SK-N-DZ (cell line): ENCODE data around the gene OR4X1. TPM values are rescaled to one million over a fixed set of nuclear protein-coding genes. Genes with fewer than 3 reads are reported as not detected.
"Not testable (repeated sequence)": the region's sequence is repeated elsewhere in the genome, so short reads cannot be mapped to it uniquely, and the experiment has no call there.

Source experiments
- DNase-seq: peaks from one replicate; pipeline ENCODE4 v3.0.0-alpha.2; 2015; ENCODE audit warnings: low spot score
- polyA plus RNA-seq, 2 experiments: library from polyadenylated mRNA; depleted of rRNA; stranded (reverse); fragments of >200 nt; gene quantifications; 2 replicates each; pipeline ENCODE4 v1.2.3, GENCODE V29; 2014

The OR4X1 gene, protein sequence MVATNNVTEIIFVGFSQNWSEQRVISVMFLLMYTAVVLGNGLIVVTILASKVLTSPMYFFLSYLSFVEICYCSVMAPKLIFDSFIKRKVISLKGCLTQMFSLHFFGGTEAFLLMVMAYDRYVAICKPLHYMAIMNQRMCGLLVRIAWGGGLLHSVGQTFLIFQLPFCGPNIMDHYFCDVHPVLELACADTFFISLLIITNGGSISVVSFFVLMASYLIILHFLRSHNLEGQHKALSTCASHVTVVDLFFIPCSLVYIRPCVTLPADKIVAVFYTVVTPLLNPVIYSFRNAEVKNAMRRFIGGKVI
- polyA plus RNA-seq (2014; cell fraction: cytosol; rRNA removed): not detected in 2 replicates
- not detected in 2 replicates for polyA plus RNA-seq (2014; cell fraction: nucleus; rRNA removed)

DNA sequence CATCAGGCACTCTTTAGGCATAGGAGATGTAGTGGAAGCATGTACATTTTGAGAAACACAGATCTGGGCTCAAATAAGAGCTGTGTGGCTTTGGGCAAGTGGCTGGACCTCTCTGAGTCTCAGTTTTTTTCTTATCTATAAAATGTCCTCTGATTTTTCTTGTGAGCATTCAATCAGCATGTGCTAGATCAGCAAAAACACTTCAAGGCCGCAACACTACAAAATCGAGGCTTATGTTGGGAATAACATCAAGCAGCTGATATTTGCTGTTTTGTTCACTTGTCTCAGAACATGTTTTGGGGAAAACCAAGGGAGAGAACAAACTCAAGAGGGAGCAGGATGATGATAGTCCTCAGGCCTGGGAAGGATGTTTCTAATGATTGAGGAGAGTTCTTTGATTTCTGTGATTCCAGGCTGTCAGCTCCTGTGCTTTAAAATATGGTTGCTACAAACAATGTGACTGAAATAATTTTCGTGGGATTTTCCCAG is at the start of gene OR4X1:
OR4X1 (plus strand) TSS at position 439 of the 489 bp plus-strand sequence; CDS start at position 439, 0 bp downstream.
- no peak for DNase-seq

DNA sequence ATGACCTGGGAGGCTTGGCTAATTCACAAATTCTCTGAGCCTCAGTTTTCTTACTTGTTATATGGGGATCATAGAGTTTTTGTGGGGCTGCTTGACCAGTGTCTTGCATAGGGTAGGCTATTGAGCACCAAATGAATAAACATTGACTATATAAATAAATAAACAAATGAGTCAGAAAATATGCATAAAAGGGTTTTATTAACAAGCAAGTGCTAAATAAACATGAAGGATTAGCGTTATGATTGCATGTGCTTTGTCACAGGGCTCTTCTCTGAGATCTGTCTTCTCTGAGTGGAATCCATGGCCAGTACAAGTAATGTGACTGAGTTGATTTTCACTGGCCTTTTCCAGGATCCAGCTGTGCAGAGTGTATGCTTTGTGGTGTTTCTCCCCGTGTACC is 47.2 kb upstream of the OR4X1 start, which contains the start of gene OR4B1:
OR4B1 (plus strand) TSS at position 301 of the 400 bp plus-strand sequence; CDS start at position 301, 0 bp downstream.
- no peak for DNase-seq

DNA sequence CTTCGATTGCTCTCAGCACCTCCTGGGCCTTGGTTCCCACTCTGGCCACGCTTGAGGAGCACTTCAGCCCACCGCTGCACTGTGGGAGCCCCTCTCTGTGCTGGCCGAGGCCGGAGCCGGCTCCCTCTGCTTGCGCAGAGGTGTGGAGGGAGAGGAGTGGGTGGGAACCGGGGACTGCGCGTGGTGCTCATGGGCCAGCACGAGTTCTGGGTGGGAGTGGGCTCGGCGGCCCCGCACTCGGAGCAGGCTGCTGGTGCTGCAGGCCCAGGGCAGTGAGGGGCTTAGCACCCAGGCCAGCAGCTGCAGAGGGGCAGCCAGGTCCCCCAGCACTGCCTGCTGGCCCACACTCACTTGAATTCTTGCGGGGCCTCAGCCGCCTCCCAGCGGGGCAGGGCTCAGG is 34.9 kb upstream of the OR4X1 start:
- DNase-seq: no peak

DNA sequence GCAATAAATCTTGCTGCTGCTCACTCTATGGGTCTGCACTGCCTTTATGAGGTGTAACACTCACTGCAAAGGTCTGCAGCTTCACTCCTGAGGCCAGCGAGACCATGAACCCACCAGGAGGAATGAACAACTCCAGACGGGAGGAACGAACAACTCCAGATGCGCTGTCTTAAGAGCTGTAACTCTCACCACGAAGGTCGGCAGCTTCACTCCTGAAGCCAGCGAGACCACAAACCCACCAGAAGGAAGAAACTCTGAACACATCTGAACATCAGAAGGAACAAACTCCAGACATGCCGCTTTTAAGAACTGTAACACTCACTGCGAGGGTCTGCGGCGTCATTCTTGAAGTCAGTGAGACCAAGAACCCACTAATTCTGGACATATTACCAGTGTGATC is 33.6 kb upstream of the OR4X1 start:
- not testable (repeated sequence) for DNase-seq

DNA sequence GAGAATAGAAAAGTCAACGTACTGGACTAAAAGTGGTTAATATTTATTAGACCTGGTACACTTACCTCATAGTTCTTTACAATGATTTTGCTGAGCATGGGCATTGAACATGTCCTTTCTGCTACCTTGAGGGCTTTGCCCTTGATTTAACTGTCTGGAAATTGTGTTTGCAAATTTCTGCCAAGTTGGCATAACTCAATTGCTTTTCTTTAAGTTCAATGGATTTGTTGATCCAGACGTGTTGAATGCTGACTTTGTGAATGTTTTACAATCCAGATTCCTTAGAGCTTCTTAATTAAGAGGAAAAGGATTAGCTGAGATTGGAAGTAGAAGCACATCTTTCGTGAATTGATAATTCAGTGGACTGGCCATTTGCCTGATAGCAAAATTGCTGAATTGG is 25.9 kb upstream of the OR4X1 start:
- DNase-seq: no peak

DNA sequence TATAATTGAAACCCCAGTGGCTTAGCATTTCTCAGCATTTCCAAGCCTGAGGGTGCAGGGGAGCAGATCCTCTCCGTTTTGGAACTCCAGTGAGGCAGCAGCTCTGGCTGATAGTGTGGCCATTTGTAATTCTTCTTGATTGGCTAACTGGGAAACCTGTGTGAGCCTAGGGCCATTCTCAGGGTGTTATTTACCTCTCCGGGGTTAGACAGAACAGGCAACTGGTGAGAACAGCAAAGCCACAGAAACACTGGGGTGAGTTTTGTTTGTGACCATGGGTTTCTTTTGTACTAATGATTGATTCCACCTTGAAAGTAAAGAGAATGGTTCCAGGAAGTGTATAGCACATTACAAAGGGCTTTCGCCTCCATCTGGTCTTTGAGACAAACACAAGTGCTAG is 21.2 kb upstream of the OR4X1 start:
- no peak for DNase-seq

DNA sequence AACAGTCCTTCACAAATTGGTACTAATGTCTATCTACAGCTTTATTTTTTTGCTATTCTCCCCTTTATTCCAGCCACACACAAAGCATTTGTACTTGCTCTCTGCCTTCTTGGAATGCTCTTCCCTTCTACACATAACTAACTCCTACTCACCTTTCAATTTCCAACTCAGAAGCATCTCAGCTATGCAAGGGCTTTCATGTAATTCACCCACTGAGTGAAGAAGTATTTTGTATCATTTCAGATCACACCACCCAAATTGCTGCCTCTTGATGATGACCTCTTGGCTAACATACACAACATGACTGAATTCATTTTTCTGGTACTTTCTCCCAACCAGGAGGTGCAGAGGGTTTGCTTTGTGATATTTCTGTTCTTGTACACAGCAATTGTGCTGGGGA is 18.9 kb upstream of the OR4X1 start, which contains the start of gene OR4X2:
OR4X2 (plus strand) TSS at position 301 of the 400 bp plus-strand sequence; CDS start at position 301, 0 bp downstream.
- DNase-seq: no peak

DNA sequence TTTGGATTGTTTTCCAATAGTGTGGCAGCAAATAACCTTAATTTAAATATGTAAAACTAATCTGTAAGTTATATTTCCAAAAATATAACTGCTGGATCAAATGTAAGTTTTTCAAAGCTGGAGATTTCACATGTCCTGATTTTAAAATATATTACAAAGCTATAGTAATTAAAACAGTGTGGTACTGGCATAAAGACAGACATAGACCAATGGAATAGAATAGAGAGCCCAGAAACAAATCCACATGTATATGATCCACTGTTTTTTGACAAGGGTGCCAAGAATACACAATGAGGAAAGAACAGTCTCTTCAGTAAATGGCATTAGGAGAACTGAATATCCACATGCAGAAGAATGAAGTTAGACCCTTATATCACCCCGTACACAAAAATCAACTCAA is 14.8 kb upstream of the OR4X1 start:
- DNase-seq: no peak

DNA sequence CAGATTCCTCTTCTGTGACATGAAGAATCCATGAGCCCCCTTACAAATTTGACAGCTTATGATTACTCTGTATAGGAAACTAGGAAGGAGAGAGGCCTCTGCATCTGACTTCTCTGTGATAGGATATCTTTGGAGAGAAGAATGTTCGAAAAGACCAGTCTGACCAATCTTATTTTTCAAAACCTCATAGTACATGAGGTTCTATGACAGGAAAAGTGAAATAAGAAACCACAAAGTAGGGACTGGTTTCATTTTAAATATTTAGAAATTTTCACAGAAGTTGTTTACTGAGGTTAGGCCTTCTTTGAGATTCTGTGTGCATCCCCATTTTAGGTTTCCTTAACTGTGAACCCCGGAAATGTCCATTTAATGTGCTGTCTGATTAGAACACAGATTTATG is 2.1 kb upstream of the OR4X1 start:
- DNase-seq: no peak

DNA sequence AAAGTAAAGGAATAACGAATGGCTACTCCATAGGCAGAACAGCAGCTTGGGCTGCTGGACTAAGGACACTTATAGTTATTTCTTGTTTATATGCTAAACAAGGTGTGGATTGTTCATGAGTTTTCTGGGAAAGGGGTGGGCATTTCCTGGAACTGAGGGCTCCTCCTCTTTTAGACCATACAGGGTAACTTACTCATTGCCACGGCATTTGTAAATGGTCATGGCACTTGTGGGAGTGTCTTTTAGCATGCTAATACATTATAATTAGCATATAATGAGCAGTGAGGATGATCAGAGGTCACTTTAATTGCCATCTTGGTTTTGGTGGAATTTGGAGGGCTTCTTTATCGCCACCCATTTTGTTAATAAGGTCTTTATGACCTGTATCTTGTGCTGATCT is 7.0 kb downstream of the OR4X1 start:
- DNase-seq: no peak

DNA sequence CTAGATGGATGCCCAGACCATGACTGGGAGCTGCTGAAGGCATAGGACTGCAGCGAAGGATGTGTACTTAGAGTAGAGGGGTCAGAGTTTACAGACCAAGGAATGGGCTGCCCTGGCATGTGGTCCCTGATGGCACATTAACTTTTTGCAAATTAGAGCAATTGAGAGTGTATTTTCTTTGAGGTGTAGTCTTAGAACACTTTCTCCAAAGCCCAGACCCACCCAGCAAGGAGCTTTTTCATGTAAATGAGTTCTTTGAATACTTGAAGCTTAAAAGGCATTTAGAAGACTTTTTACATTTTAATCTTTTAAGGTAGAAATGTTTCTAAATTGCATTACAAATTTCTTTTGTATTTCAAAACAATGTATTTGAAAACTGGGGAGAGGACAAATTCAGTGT is 8.9 kb downstream of the OR4X1 start:
- DNase-seq: no peak

DNA sequence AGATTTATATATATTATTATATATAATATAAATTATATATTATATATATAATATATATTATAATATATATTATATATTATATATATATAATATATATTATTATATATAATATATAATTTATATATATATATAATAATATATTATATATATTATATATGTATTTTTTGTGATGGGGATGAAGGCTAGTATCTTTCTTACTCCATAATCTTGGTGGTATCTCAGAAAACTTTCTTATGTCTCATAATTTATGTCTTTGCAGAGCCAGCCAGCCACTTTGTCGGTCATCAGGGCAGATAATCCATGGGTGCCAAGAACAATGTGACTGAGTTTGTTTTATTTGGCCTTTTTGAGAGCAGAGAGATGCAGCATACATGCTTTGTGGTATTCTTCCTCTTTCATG is 42.3 kb downstream of the OR4X1 start, which contains the start of gene OR4S1:
OR4S1 (plus strand) TSS at position 301 of the 400 bp plus-strand sequence; CDS start at position 301, 0 bp downstream.
- DNase-seq: no peak

DNA sequence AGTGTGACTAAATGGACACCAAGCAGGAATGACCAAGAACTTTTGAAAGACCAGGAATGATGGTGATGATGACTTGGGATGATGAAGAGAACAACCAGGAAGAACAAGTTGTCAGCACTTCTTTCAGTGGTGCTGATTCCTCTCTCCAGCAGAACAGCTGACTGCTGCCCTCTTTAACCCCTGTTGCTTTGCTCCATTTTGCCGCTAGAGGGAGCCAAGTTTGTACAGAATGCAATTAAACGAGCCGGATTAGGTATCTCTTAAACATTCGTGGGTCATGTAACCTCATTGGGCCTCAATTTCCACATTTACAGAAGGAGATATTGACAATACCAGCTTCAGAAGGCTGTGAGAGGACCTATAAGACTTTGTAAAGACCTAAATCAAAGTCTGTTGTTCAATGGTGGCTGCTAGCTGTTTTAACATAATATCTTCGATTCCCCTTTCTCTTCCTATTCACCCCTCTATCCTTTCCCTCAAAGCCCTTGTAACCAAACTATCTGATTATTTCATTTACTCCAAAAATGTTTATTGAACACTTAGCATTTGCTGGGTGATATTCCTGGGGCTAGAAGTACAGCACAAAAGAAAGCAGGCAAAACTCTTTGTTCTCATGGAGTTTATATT is 44.2 kb downstream of the OR4X1 start:
- DNase-seq: peak; percentile 53

DNA sequence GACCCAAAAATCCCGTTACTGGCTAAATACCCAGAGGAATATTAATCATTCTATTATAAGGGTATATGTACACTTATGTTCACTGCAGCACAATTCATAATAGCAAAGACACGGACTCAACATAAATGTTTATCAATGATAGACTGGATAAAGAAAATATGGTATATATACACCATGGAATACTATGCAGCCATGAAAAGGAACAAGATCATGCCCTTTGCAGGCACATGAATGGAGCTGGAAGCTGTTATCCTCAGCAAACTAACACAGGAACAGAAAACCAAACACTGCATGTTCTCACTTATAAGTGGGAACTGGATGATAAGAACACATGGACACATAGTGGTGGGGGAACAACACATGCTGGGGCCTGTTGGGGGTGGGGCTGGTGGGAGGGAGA is 49.9 kb downstream of the OR4X1 start:
- DNase-seq: not testable (repeated sequence)
